Neural progenitor cell (in vitro differentiated cells): ENCODE data around the gene GOLGA8A. TPM values are rescaled to one million over a fixed set of nuclear protein-coding genes. Genes with fewer than 3 reads are reported as not detected.
A peak's percentile ranks its signal among the peaks of the same experiment; 100 is the strongest.

Experiments
- DNase-seq: peaks from one replicate; pipeline ENCODE4 v3.0.0-alpha.2; 2016; ENCODE audit warnings: low spot score
- H2AFZ ChIP-seq: fragments of 200-600 bp; sonication (generic); replicated peaks from 2 replicates; pipeline ENCODE4 v1.6.1; 2016; ENCODE audit warnings: antibody characterized with exemption
- H3F3A ChIP-seq: fragments of 200-600 bp; sonication (generic); 2 replicates; pipeline ENCODE4 v1.6.1; 2016; ENCODE audit warnings: antibody characterized with exemption, low read depth
- H3K27ac ChIP-seq: fragments of 200-600 bp; sonication (generic); 2 replicates; pipeline ENCODE4 v1.5.1; 2016; ENCODE audit warnings: mild to moderate bottlenecking
- H3K27me3 ChIP-seq: fragments of 200-600 bp; sonication (generic); 2 replicates; pipeline ENCODE4 v1.6.1; 2016; ENCODE audit warnings: mild to moderate bottlenecking, moderate library complexity
- H3K36me3 ChIP-seq: fragments of 200-600 bp; sonication (generic); 2 replicates; pipeline ENCODE4 v1.5.1; 2016
- H3K4me1 ChIP-seq: fragments of 200-600 bp; sonication (generic); 2 replicates; pipeline ENCODE4 v1.6.1; 2016; ENCODE audit warnings: mixed run types
- H3K4me2 ChIP-seq: fragments of 200-600 bp; sonication (generic); 2 replicates; pipeline ENCODE4 v1.6.1; 2016
- H3K4me3 ChIP-seq: fragments of 200-600 bp; sonication (generic); 2 replicates; pipeline ENCODE4 v1.5.1; 2016
- H3K79me2 ChIP-seq: fragments of 200-600 bp; sonication (generic); 2 replicates; pipeline ENCODE4 v1.6.1; 2016; ENCODE audit warnings: low read depth
- H3K9ac ChIP-seq: fragments of 200-600 bp; sonication (generic); 2 replicates; pipeline ENCODE4 v1.6.1; 2016
- H3K9me3 ChIP-seq: fragments of 200-600 bp; sonication (generic); 2 replicates; pipeline ENCODE4 v1.5.1; 2016; ENCODE audit warnings: low read depth
- H4K20me1 ChIP-seq: fragments of 200-600 bp; sonication (generic); 2 replicates; pipeline ENCODE4 v1.6.1; 2016; ENCODE audit warnings: low read depth
- H3K27ac Mint-ChIP-seq: 3 replicates; pipeline ENCODE4 v1.8.0; 2021; ENCODE audit warnings: mixed read lengths
- H3K27me3 Mint-ChIP-seq: 2 replicates; pipeline ENCODE4 v1.8.0; 2022; ENCODE audit warnings: low read depth, mild to moderate bottlenecking, inconsistent platforms, moderate library complexity, mixed read lengths; ENCODE audit not compliant: insufficient read depth
- H3K36me3 Mint-ChIP-seq: 3 replicates; pipeline ENCODE4 v1.8.0; 2021; ENCODE audit warnings: mixed read lengths
- H3K4me1 Mint-ChIP-seq: 3 replicates; pipeline ENCODE4 v1.8.0; 2021; ENCODE audit warnings: mixed read lengths
- H3K4me3 Mint-ChIP-seq: 3 replicates; pipeline ENCODE4 v1.8.0; 2021; ENCODE audit warnings: mild to moderate bottlenecking, moderate library complexity, mixed read lengths
- H3K9me3 Mint-ChIP-seq: 3 replicates; pipeline ENCODE4 v1.8.0; 2020; ENCODE audit warnings: mixed read lengths
- CTCF ChIP-seq: fragments of 200-600 bp; sonication (generic); IDR thresholded peaks from 2 replicates; pipeline ENCODE4 v1.5.1; 2017; ENCODE audit warnings: antibody characterized with exemption, mild to moderate bottlenecking
- EZH2 ChIP-seq: fragments of 200-600 bp; sonication (generic); IDR thresholded peaks from 2 replicates; pipeline ENCODE4 v1.6.1; 2017; ENCODE audit warnings: antibody characterized with exemption, mild to moderate bottlenecking, moderate library complexity
- EZH2phosphoT487 ChIP-seq: fragments of 200-600 bp; sonication (generic); IDR thresholded peaks from 2 replicates; pipeline ENCODE4 v1.6.1; 2017; ENCODE audit warnings: antibody characterized with exemption
- total RNA-seq: library from RNA; depleted of rRNA; stranded (reverse); fragments of >200 nt; gene quantifications from 2 replicates; pipeline ENCODE4 v1.2.3, GENCODE V29; 2015; ENCODE audit warnings: low replicate concordance

The GOLGA8A gene
- total RNA-seq = 79.7 and 97.4 TPM in 2 replicates

GRCh38 chr15:34437687-34438086 is at the start of gene GOLGA8A:
Gene GOLGA8A (minus strand): TSS chr15:34437808. CDS start chr15:34389691, 48,117 bp downstream.
- peak; percentile 89 for DNase-seq
- H3K4me3 ChIP-seq = peak within 1 kb of the TSS; percentile 86
- TF ChIP-seq EZH2phosphoT487 = no peak
- TF ChIP-seq EZH2 = no peak
- no peak for TF ChIP-seq CTCF
- H3F3A ChIP-seq = peaks cover 6% of the 10 kb centered on the region
- H3K36me3 Mint-ChIP-seq = peaks cover 17% of the 10 kb centered on the region
- no peaks in the 10 kb centered on the region for H3K36me3 ChIP-seq
- H3K4me2 ChIP-seq = peak within 1 kb of the TSS; percentile 99
- H3K27me3 ChIP-seq = peaks cover 58% of the 10 kb centered on the region
- peaks cover 11% of the 10 kb centered on the region for H4K20me1 ChIP-seq
- H3K4me1 Mint-ChIP-seq = peaks cover 13% of the 10 kb centered on the region
- peak within 1 kb of the TSS; percentile 97 for H3K4me3 Mint-ChIP-seq
- no peaks in the 10 kb centered on the region for H3K9me3 Mint-ChIP-seq
- no peaks in the 10 kb centered on the region for H3K4me1 ChIP-seq
- H3K9me3 ChIP-seq = no peaks in the 10 kb centered on the region
- H3K9ac ChIP-seq = peak within 1 kb of the TSS; percentile 68
- H3K27me3 Mint-ChIP-seq = no peaks in the 10 kb centered on the region
- H3K27ac Mint-ChIP-seq = no peak within 1 kb of the TSS
- H3K79me2 ChIP-seq = peaks cover 11% of the 10 kb centered on the region
- no peak within 1 kb of the TSS for H3K27ac ChIP-seq
- peak within 1 kb of the TSS; percentile 42 for H2AFZ ChIP-seq

- Histone ChIP-seq H3K79me2 (no peaks in the 10 kb centered on the region), H3K27ac (no peak overlapping the region), H3K9me3 (no peaks in the 10 kb centered on the region), H4K20me1 (no peaks in the 10 kb centered on the region), H3K36me3 (no peaks in the 10 kb centered on the region), H3K4me2 (no peak overlapping the region), H3K4me3 (no peak overlapping the region), H3K4me1 (no peaks in the 10 kb centered on the region), H3F3A (no peaks in the 10 kb centered on the region), H2AFZ (no peak overlapping the region), H3K27me3 (peaks cover 28% of the 10 kb centered on the region), H3K9ac (no peak overlapping the region)
- TF ChIP-seq CTCF (no peak), EZH2 (no peak), EZH2phosphoT487 (no peak)
- no peak overlapping the region for H3K27ac Mint-ChIP-seq
- no peak for DNase-seq
- no peaks in the 10 kb centered on the region for H3K27me3 Mint-ChIP-seq
- no peaks in the 10 kb centered on the region for H3K36me3 Mint-ChIP-seq
- H3K9me3 Mint-ChIP-seq = no peaks in the 10 kb centered on the region
- no peaks in the 10 kb centered on the region for H3K4me1 Mint-ChIP-seq
- H3K4me3 Mint-ChIP-seq = no peak overlapping the region
Measured at GRCh38 chr15:34483644-34484043, 46.0 kb upstream of the GOLGA8A start.

- Histone ChIP-seq H3K4me3 (no peak overlapping the region), H3K9me3 (no peaks in the 10 kb centered on the region), H3K9ac (no peak overlapping the region), H3K27me3 (peaks cover 28% of the 10 kb centered on the region), H3K4me1 (no peaks in the 10 kb centered on the region), H3K4me2 (no peak overlapping the region), H2AFZ (no peak overlapping the region), H3F3A (no peaks in the 10 kb centered on the region), H4K20me1 (no peaks in the 10 kb centered on the region), H3K27ac (no peak overlapping the region), H3K36me3 (no peaks in the 10 kb centered on the region), H3K79me2 (no peaks in the 10 kb centered on the region)
- Mint-ChIP-seq H3K36me3 (no peaks in the 10 kb centered on the region), H3K9me3 (no peaks in the 10 kb centered on the region), H3K27me3 (no peaks in the 10 kb centered on the region), H3K4me1 (no peaks in the 10 kb centered on the region), H3K27ac (no peak overlapping the region), H3K4me3 (no peak overlapping the region)
- TF ChIP-seq EZH2phosphoT487 = no peak
- TF ChIP-seq EZH2 = no peak
- no peak for TF ChIP-seq CTCF
- no peak for DNase-seq
Measured at GRCh38 chr15:34481370-34481769, 43.8 kb upstream of the GOLGA8A start.
